GM15510 (cell line): ENCODE results near the gene MB21D2.

Experiments
- POLR2A ChIP-seq: IDR thresholded peaks from 3 replicates; pipeline ENCODE4 v1.6.1; 2011; ENCODE audit warnings: borderline replicate concordance; ENCODE audit not compliant: insufficient read length; ENCODE audit errors: extremely low read depth

Gene MB21D2

GRCh38 chr3:192842711-192843110, 74.9 kb downstream of the MB21D2 start:
- no peak for TF ChIP-seq POLR2A

GRCh38 chr3:192842138-192842537, 75.5 kb downstream of the MB21D2 start:
- TF ChIP-seq POLR2A: no peak

- no peak for TF ChIP-seq POLR2A
Observed at GRCh38 chr3:192841428-192841827, 76.2 kb downstream of the MB21D2 start.

GRCh38 chr3:192840143-192840836, 77.4 kb downstream of the MB21D2 start:
- TF ChIP-seq POLR2A: no peak

GRCh38 chr3:192835818-192836815, 81.5 kb downstream of the MB21D2 start:
- no peak for TF ChIP-seq POLR2A

GRCh38 chr3:192834428-192834827, 83.2 kb downstream of the MB21D2 start:
- no peak for TF ChIP-seq POLR2A

DNA sequence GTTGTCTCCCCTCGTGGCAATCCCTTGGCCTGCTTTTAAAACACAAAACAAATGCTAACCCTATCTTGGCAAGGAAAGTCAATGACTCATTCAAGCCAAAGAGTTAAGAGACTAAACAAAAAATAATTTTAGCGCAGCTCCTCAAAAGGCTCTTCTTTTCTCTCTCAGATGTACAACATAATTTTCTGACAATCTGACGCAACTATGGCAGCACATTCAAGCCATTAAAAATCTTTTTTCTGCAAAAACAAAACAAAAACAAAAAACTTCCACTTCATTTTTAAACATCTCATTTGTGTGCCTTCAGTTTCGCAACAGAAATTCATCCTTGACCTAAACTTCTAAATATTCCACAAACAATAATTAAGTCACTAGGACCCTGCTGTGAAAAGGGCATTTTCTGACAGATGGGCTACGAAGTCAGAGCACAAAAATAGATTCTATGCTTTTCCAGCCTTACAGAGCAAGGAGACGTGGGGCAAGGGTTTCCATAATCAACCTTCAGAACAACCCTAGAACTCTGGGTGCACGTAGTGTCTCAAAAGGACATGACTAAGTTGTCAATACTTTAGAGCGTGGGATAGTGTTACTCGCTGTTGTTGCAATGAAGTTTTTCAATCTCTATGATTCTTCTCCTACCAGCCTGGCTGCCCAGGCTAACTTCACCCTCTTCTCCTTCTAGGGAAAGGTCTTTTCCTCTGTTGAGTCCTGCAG, 84.3 kb downstream of the MB21D2 start:
- TF ChIP-seq POLR2A: no peak

GRCh38 chr3:192831801-192832347, 85.8 kb downstream of the MB21D2 start:
- TF ChIP-seq POLR2A: no peak

GRCh38 chr3:192831111-192831644, 86.5 kb downstream of the MB21D2 start:
- no peak for TF ChIP-seq POLR2A

- TF ChIP-seq POLR2A: no peak
Observed at GRCh38 chr3:192830291-192831110, 87.2 kb downstream of the MB21D2 start.

- TF ChIP-seq POLR2A: no peak
Observed at GRCh38 chr3:192827863-192828594, 89.6 kb downstream of the MB21D2 start.

GRCh38 chr3:192827208-192827607, 90.4 kb downstream of the MB21D2 start:
- TF ChIP-seq POLR2A: no peak

DNA sequence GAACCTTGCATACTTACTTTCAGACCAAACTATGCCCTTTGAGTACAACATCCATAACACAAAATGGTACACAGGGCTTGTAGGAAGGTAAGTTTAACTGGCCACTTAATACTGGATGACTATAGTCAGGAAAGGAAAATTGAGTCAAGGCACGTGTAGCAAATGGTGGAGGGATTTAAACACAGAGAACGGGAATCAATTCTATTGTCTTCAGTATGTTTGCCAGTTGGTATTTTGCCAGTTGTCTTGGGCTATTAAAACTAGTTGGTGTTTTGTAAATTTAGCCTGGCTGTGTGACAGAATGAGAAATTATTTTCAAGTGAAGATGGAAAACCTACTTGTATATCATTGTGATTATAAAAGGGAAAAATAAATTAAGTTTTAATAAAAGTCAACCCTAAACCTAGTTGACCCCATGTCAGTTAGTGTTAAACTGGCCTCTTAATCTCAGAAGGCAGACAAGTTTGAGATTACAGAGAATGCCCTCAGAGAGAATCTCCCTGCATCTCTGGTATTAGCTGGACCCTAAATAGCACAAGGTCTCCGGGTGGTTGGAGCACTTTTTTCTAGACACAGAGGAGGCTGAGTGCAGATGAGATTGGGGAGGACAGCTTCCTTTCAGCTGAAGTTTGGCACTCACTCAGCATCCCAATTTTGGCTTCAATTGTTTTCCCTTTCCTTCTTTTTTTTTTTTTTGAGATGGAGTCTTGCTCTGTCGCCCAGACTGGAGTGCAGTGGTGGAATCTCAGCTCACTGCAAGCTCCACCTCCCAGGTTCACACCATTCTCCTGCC, 91.2 kb downstream of the MB21D2 start:
- no peak for TF ChIP-seq POLR2A

GRCh38 chr3:192825657-192826200, 91.9 kb downstream of the MB21D2 start:
- no peak for TF ChIP-seq POLR2A
